Mammary epithelial cell (primary cell): ENCODE measurements around the gene REXO1.

Experiments
- EZH2 ChIP-seq: IDR thresholded peaks from 2 replicates; pipeline ENCODE4 v1.6.1; 2012; ENCODE audit warnings: low read length, inconsistent platforms, borderline replicate concordance
- TF ChIP-seq, protein P1 (sequence below), 2 donors: IDR thresholded peaks in 1 of 2; conservative IDR thresholded peaks in 1 of 2; 2 replicates each; pipeline ENCODE4 v1.5.1; 2011 to 2012; ENCODE audit warnings: inconsistent platforms in 2 of 2, low read length in 2 of 2, mild to moderate bottlenecking in 2 of 2, control low read depth in 1 of 2, low read depth in 1 of 2; ENCODE audit not compliant: insufficient read depth in 1 of 2; ENCODE audit errors: extremely low read depth in 1 of 2

DNA sequence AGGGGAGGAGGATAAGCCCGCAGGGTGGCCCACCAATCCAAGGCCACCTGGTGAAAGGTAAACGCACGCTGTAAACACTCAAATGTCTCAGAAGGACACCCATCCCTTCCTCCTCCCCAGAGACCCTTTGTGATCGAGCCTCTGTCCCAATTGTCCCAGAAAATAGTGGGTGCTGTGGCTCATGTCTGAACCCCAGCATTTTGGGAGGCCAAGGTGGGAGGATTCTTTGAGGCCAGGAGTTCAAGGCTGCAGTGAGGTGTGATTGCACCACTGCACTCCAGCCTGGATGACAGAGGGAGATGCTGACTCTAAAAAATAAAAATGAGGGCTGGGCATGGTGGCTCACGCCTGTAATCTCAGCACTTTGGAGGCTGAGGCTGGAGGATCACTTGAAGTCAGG, 40.1 kb upstream of the REXO1 start:
- TF ChIP-seq EZH2, result no peak
- TF ChIP-seq, protein P1, sequence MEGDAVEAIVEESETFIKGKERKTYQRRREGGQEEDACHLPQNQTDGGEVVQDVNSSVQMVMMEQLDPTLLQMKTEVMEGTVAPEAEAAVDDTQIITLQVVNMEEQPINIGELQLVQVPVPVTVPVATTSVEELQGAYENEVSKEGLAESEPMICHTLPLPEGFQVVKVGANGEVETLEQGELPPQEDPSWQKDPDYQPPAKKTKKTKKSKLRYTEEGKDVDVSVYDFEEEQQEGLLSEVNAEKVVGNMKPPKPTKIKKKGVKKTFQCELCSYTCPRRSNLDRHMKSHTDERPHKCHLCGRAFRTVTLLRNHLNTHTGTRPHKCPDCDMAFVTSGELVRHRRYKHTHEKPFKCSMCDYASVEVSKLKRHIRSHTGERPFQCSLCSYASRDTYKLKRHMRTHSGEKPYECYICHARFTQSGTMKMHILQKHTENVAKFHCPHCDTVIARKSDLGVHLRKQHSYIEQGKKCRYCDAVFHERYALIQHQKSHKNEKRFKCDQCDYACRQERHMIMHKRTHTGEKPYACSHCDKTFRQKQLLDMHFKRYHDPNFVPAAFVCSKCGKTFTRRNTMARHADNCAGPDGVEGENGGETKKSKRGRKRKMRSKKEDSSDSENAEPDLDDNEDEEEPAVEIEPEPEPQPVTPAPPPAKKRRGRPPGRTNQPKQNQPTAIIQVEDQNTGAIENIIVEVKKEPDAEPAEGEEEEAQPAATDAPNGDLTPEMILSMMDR (conservative IDR thresholded peaks at IDR 0.05 in 1 of 2, IDR thresholded peaks at IDR 0.05 in 1 of 2; ENCODE audit: extremely low read depth in 1 of 2, insufficient read depth in 1 of 2, low read depth in 1 of 2, low read length in 2 of 2), result no peak
